ENCODE measurements around the gene TBL1Y. TPM values are rescaled to one million over a fixed set of nuclear protein-coding genes. Genes with fewer than 3 reads are reported as not detected.

The TBL1Y gene
- total and polyA plus RNA-seq, 8 donors: 0.08 to 1.3 (median 0.35) TPM; not detected in 4

DNA sequence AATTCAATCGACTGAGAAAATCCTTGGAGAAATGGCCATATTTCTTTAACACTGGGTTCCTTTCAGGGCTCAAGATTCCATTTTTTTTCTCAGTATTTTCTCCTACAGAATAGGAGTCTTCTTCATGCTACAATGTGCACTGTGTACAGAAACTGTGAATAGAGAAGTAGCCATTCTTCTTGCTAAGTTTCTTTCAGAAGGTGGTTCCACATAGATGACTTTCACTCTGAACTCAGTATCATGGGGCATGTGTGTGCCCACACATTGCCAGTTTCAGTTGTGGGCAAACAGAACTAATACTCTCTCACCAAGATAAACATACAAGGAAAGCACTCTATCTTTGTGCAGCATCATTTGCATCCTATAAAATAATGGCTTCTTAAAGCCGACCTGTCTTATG, 89.4 kb downstream of the TBL1Y start:
- Histone ChIP-seq H3K4me3 (no peak overlapping the region), H3K27ac (no peak overlapping the region), H3K9me3 (no peaks in the 10 kb centered on the region), H3K36me3 (no peaks in the 10 kb centered on the region), H3K27me3 (no peaks in the 10 kb centered on the region), H3K4me1 (no peaks in the 10 kb centered on the region)
- intact Hi-C loops (cut with DNase I; ENCODE audit: low total_unique reads): no loop called here
- WGBS, 5 donors: 80 to 88% (median 88%) methylated on average over 2 of the region's 2 CpGs; no CpG with 5 or more reads in 2 of the 5 donors
- TF ChIP-seq POLR2AphosphoS5 (IDR thresholded peaks at IDR 0.05) (no peak), POLR2A (IDR thresholded peaks at IDR 0.05) (no peak), EP300 (IDR thresholded peaks at IDR 0.05) (no peak)
- TF ChIP-seq, protein P1, sequence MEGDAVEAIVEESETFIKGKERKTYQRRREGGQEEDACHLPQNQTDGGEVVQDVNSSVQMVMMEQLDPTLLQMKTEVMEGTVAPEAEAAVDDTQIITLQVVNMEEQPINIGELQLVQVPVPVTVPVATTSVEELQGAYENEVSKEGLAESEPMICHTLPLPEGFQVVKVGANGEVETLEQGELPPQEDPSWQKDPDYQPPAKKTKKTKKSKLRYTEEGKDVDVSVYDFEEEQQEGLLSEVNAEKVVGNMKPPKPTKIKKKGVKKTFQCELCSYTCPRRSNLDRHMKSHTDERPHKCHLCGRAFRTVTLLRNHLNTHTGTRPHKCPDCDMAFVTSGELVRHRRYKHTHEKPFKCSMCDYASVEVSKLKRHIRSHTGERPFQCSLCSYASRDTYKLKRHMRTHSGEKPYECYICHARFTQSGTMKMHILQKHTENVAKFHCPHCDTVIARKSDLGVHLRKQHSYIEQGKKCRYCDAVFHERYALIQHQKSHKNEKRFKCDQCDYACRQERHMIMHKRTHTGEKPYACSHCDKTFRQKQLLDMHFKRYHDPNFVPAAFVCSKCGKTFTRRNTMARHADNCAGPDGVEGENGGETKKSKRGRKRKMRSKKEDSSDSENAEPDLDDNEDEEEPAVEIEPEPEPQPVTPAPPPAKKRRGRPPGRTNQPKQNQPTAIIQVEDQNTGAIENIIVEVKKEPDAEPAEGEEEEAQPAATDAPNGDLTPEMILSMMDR (IDR thresholded peaks at IDR 0.05): no peak
- no peak for DNase-seq

DNA sequence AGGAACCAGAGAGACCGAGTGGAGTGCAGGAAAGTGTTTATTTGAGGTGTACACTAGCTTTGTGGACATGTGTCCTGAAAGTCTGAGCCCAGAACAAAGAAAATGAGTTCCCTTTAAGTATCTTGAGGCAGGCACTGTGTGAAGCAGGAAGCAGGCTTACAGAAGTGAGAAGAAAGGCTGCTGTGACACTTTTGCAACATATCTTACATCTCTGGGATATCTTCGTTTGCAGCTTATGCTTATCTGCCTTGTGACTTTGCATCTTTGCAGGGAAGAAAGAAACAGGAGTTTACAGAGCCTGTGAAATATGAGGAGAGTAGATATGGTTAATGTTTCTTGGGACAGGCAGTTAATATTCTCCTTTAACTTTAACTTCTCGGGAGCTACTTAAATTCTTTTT, 92.1 kb downstream of the TBL1Y start:
- Histone ChIP-seq H3K4me3 (no peak overlapping the region), H3K27me3 (no peaks in the 10 kb centered on the region), H3K36me3 (no peaks in the 10 kb centered on the region), H3K4me1 (no peaks in the 10 kb centered on the region), H3K9me3 (no peaks in the 10 kb centered on the region), H3K27ac (no peak overlapping the region)
- no peak for DNase-seq
- 39 to 47% (median 44%) methylated on average over 3 of the region's 3 CpGs; no CpG with 5 or more reads in 2 of the 5 donors for WGBS, 5 donors
- intact Hi-C loops (cut with DNase I; ENCODE audit: low total_unique reads): no loop called here
- TF ChIP-seq POLR2A (IDR thresholded peaks at IDR 0.05): no peak
- TF ChIP-seq POLR2AphosphoS5 (IDR thresholded peaks at IDR 0.05): no peak
- TF ChIP-seq EP300 (IDR thresholded peaks at IDR 0.05): no peak
- TF ChIP-seq, protein P1 (IDR thresholded peaks at IDR 0.05): no peak

DNA sequence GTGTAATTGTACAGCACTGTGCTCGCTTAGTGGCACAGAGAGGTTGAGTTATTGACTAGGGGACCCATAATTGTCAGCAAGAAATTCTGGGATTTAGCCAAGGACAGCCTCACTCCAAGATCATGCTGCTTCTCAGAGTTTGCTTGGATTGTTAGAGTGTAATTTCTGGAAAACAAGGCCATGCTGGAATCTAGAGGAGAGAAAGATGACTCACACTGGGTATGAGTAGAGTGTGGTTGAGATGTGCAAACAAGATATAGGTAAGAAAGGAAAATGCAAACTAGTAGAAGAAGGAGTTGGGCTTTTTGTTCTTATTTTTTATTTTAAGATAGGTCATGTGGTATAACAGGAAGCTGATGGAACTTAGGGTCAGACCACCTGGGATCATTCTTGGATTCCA, 97.4 kb downstream of the TBL1Y start:
- 79 to 93% (median 93%) methylated on average over 1 of the region's 1 CpG; no CpG with 5 or more reads in 2 of the 5 donors for WGBS, 5 donors
- intact Hi-C loops (cut with DNase I; ENCODE audit: low total_unique reads): no loop called here
- H3K4me3 ChIP-seq: no peak overlapping the region
- no peaks in the 10 kb centered on the region for H3K9me3 ChIP-seq
- no peak overlapping the region for H3K27ac ChIP-seq
- TF ChIP-seq POLR2A (IDR thresholded peaks at IDR 0.05) (no peak), EP300 (IDR thresholded peaks at IDR 0.05) (no peak), POLR2AphosphoS5 (IDR thresholded peaks at IDR 0.05) (no peak)
- TF ChIP-seq, protein P1 (IDR thresholded peaks at IDR 0.05): no peak
- no peaks in the 10 kb centered on the region for H3K4me1 ChIP-seq
- H3K27me3 ChIP-seq: no peaks in the 10 kb centered on the region
- DNase-seq: no peak
- no peaks in the 10 kb centered on the region for H3K36me3 ChIP-seq

DNA sequence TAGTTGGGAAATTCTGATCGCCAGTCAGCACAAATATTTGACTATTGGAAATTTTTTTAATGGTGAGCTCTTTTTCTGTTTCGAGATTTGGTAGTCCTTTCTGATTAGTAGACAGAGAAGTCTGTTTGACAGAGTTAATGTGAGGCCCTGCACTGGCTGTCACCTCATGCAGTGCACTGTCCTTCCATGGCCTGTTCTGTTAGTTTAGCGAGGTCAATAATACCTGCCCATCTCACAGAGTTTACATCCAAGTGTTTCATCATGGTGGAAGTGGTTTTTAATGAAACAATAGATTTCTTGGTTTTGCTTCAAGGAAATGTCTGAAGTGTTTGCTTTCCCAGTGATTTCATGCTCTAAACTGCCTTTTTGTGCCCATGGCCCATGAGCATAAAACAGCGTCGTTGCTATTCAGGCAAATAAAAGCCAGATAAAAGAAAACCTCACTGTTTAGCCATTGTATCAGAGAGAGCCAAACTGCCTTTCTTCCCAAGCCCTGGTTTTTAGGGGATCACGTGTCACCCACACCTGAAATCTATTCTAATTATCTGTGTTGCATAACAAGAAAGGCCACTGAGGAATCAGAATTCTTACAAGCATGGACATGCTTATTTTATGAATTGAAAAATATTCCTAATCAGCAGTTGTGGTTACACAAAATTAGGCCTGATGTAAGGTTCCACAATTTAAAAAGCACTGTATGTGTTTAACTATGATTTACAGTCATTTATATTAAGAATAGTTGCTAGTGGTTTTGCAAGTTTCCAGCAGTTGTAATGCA, 98.3 kb downstream of the TBL1Y start:
- DNase-seq: no peak
- TF ChIP-seq EP300 (IDR thresholded peaks at IDR 0.05) (no peak), POLR2A (IDR thresholded peaks at IDR 0.05) (no peak), POLR2AphosphoS5 (IDR thresholded peaks at IDR 0.05) (no peak)
- TF ChIP-seq, protein P1 (IDR thresholded peaks at IDR 0.05): no peak
- no peaks in the 10 kb centered on the region for H3K36me3 ChIP-seq
- WGBS, 5 donors: 30 to 63% (median 54%) methylated on average over 6 of the region's 6 CpGs; no CpG with 5 or more reads in 2 of the 5 donors
- H3K9me3 ChIP-seq: no peaks in the 10 kb centered on the region
- intact Hi-C loops (cut with DNase I; ENCODE audit: low total_unique reads): no loop called here
- H3K27ac ChIP-seq: no peak overlapping the region
- H3K27me3 ChIP-seq: no peaks in the 10 kb centered on the region
- H3K4me1 ChIP-seq: no peaks in the 10 kb centered on the region
- H3K4me3 ChIP-seq: no peak overlapping the region

Measured in stomach (tissue), 9 donors.